ENCODE measurements around the gene RABGAP1L.

- no peak for TF ChIP-seq CTCF (IDR thresholded peaks at IDR 0.05 in 8 of 11, conservative IDR thresholded peaks at IDR 0.05 in 3 of 11)
- no peak for TF ChIP-seq POLR2A (IDR thresholded peaks at IDR 0.05)
These were observed 660.3 kb downstream of the RABGAP1L start for GRCh38 chr1:174819596-174819995.

All from spleen (tissue), 7 donors.